ENCODE measurements around the gene PALM2AKAP2. TPM values are rescaled to one million over a fixed set of nuclear protein-coding genes. Genes with fewer than 3 reads are reported as not detected.

The PALM2AKAP2 gene
- total and polyA plus RNA-seq, 5 experiments from 2014 or later: not detected

- DNase-seq (no peak), ATAC-seq (no peak)
- no peak overlapping the region for H3K27ac Mint-ChIP-seq
- H3K27me3 Mint-ChIP-seq: peaks cover 5 to 26% (median 11%) of the 10 kb centered on the region in 5 donors
- H3K4me1 Mint-ChIP-seq: no peaks in the 10 kb centered on the region
- no peaks in the 10 kb centered on the region for H3K36me3 Mint-ChIP-seq
- peaks cover 0 to 32% (median 0%) of the 10 kb centered on the region in 9 donors for H3K9me3 Mint-ChIP-seq
- POLR2A ChIA-PET: no interaction called here
- H3K4me3 Mint-ChIP-seq: no peak overlapping the region
Measured at GRCh38 chr9:109755040-109755439, 25.0 kb upstream of the PALM2AKAP2 start.

DNA sequence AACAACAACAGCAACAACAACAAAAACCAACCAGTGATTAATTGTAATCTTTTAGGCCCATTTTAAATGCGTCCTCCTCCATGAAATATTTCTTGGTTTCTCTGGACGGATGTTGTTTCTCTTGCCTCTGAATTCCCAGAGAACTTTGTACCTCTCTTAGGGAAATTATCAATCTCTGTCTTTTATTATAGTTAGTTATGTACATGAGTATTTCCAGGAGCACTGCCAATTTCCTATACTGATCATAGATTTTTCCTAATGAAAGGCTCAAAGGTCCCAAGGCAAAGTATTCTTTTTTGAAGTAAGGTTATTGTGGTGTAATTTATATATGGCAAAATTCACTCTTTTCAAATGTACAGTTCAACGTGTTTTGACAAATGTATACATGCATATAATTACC is 20.4 kb upstream of the PALM2AKAP2 start:
- DNase-seq: no peak
- Mint-ChIP-seq H3K9me3 (peaks cover 0 to 10% (median 0%) of the 10 kb centered on the region in 9 donors), H3K4me1 (no peaks in the 10 kb centered on the region), H3K27ac (no peak overlapping the region), H3K27me3 (peaks cover 2 to 19% (median 8%) of the 10 kb centered on the region in 5 donors), H3K36me3 (no peaks in the 10 kb centered on the region), H3K4me3 (no peak overlapping the region)
- no peak for ATAC-seq
- POLR2A ChIA-PET: no interaction called here

GRCh38 chr9:109765278-109765677 is 14.7 kb upstream of the PALM2AKAP2 start:
- H3K9me3 Mint-ChIP-seq: peaks cover 0 to 2% (median 0%) of the 10 kb centered on the region in 9 donors
- H3K27ac Mint-ChIP-seq: no peak overlapping the region
- H3K36me3 Mint-ChIP-seq: no peaks in the 10 kb centered on the region
- peaks cover 6 to 36% (median 22%) of the 10 kb centered on the region in 5 donors for H3K27me3 Mint-ChIP-seq
- H3K4me1 Mint-ChIP-seq: no peaks in the 10 kb centered on the region
- DNase-seq (no peak), ATAC-seq (no peak)
- H3K4me3 Mint-ChIP-seq: no peak overlapping the region
- POLR2A ChIA-PET: no interaction called here

DNA sequence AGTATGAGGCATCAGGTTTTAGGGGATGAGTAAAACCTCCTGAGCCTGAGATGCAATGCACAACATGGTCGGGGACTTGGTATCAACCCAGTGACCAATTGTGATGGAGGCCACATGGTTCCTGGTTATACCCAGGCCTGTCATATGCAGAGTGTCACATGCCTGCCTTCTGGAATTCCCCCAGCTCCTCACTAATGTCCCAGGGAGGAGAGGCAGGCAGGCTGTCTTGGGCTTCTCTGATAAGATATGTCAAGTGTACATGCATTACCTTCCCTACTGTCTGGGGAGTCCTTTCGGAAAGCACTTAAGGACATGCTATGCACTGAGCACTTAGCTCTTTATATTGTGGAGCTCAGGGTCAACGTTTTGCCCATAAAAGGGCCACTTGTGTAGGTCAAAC is 14.2 kb upstream of the PALM2AKAP2 start:
- Mint-ChIP-seq H3K4me3 (no peak overlapping the region), H3K27me3 (peaks cover 10 to 42% (median 22%) of the 10 kb centered on the region in 5 donors), H3K9me3 (peaks cover 0 to 2% (median 0%) of the 10 kb centered on the region in 9 donors), H3K27ac (no peak overlapping the region), H3K4me1 (no peaks in the 10 kb centered on the region), H3K36me3 (no peaks in the 10 kb centered on the region)
- ATAC-seq (no peak), DNase-seq (no peak)
- POLR2A ChIA-PET: no interaction called here

GRCh38 chr9:109766351-109766750 is 13.6 kb upstream of the PALM2AKAP2 start:
- H3K4me3 Mint-ChIP-seq: no peak overlapping the region
- POLR2A ChIA-PET: no interaction called here
- peaks cover 0 to 4% (median 0%) of the 10 kb centered on the region in 9 donors for H3K9me3 Mint-ChIP-seq
- H3K27me3 Mint-ChIP-seq: peaks cover 14 to 47% (median 24%) of the 10 kb centered on the region in 5 donors
- H3K4me1 Mint-ChIP-seq: no peaks in the 10 kb centered on the region
- no peak overlapping the region for H3K27ac Mint-ChIP-seq
- H3K36me3 Mint-ChIP-seq: no peaks in the 10 kb centered on the region
- DNase-seq: no peak
- ATAC-seq: no peak

DNA sequence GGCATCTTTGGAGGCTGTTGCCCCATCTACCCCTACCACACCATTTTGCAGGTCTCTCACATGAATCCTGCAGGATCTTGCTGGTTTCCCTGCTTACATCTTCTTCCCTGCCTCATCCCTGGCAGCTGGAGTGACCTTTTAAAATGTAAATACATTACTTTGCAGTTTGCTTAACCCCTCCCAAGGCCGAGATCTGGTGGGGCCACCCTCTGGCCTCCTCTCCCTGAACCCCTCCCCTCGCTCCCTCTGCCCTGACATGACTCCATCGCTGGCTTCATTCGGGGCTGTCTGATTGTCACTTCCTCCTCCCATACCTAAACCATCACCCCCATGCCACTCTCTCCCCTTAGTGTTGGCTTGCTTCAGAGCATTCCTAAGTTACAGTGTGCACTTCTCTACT is 12.6 kb upstream of the PALM2AKAP2 start:
- Mint-ChIP-seq H3K4me1 (no peaks in the 10 kb centered on the region), H3K27me3 (peaks cover 21 to 57% (median 28%) of the 10 kb centered on the region in 5 donors), H3K4me3 (no peak overlapping the region), H3K9me3 (peaks cover 0 to 7% (median 0%) of the 10 kb centered on the region in 9 donors), H3K36me3 (no peaks in the 10 kb centered on the region), H3K27ac (no peak overlapping the region)
- POLR2A ChIA-PET: no interaction called here
- no peak for DNase-seq
- no peak for ATAC-seq

- H3K27ac Mint-ChIP-seq: no peak overlapping the region
- no peaks in the 10 kb centered on the region for H3K36me3 Mint-ChIP-seq
- POLR2A ChIA-PET: no interaction called here
- no peaks in the 10 kb centered on the region for H3K4me1 Mint-ChIP-seq
- ATAC-seq (no peak), DNase-seq (no peak)
- H3K9me3 Mint-ChIP-seq: peaks cover 0 to 10% (median 0%) of the 10 kb centered on the region in 9 donors
- H3K27me3 Mint-ChIP-seq: peaks cover 21 to 58% (median 32%) of the 10 kb centered on the region in 5 donors
- H3K4me3 Mint-ChIP-seq: no peak overlapping the region
Measured at GRCh38 chr9:109767814-109768213, 12.2 kb upstream of the PALM2AKAP2 start.

DNA sequence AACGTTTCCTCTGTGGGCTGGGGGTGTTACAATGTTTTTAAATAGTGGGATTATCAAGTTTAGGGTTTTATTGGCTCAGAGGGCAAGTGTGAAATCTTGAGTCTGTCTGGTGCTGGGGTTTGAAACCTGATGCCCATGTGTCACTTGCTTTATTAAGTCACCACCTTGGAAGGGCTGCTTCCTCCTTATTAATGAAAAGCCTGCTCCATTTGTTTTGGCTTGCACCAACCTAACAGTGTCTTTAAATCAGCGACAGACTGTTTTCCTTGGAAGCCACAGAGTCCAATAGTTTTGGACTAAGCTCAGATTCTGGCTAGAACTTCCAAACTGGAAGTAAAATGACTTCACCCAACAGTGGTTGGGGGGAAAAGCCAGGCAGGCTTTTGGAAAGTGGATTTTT is 10.7 kb upstream of the PALM2AKAP2 start:
- Mint-ChIP-seq H3K4me1 (no peaks in the 10 kb centered on the region), H3K9me3 (peaks cover 0 to 10% (median 0%) of the 10 kb centered on the region in 9 donors), H3K4me3 (no peak overlapping the region), H3K27ac (no peak overlapping the region), H3K27me3 (peaks cover 22 to 51% (median 32%) of the 10 kb centered on the region in 5 donors), H3K36me3 (no peaks in the 10 kb centered on the region)
- ATAC-seq: no peak
- DNase-seq: no peak
- POLR2A ChIA-PET: no interaction called here

GRCh38 chr9:109770101-109770500 is 9.9 kb upstream of the PALM2AKAP2 start:
- no peak for ATAC-seq
- Mint-ChIP-seq H3K4me1 (no peaks in the 10 kb centered on the region), H3K27me3 (peaks cover 20 to 48% (median 28%) of the 10 kb centered on the region in 5 donors), H3K36me3 (no peaks in the 10 kb centered on the region), H3K9me3 (peaks cover 0 to 11% (median 0%) of the 10 kb centered on the region in 9 donors), H3K27ac (no peak overlapping the region), H3K4me3 (no peak overlapping the region)
- DNase-seq: no peak
- POLR2A ChIA-PET: no interaction called here

- H3K27ac Mint-ChIP-seq: no peak overlapping the region
- H3K9me3 Mint-ChIP-seq: peaks cover 0 to 11% (median 0%) of the 10 kb centered on the region in 9 donors
- peaks cover 20 to 48% (median 28%) of the 10 kb centered on the region in 5 donors for H3K27me3 Mint-ChIP-seq
- DNase-seq: no peak
- POLR2A ChIA-PET: no interaction called here
- ATAC-seq: no peak
- H3K4me3 Mint-ChIP-seq: no peak overlapping the region
- H3K4me1 Mint-ChIP-seq: no peaks in the 10 kb centered on the region
- H3K36me3 Mint-ChIP-seq: no peaks in the 10 kb centered on the region
Measured at GRCh38 chr9:109771087-109771486, 8.9 kb upstream of the PALM2AKAP2 start.

- H3K27ac Mint-ChIP-seq: no peak overlapping the region
Measured at GRCh38 chr9:109771796-109772531, 8.0 kb upstream of the PALM2AKAP2 start.

DNA sequence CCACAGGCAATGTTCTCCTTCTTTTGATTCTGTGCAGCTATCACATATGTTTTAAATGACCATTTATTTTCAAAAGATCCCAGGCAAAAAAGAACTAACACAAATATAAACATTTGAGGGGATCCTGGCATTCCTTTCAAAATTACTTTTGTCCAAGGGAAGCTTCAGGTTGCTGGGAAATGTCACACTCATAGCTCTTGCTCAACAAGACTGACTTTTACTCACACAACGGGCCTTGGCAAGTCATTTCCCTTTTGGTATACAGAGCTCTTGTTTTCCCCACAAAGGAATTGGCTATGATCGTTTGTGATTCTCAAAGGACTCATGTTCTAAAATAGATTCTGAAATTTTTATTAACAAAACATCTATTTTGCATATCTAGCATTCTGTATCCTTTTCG is 4.5 kb upstream of the PALM2AKAP2 start:
- no peak for DNase-seq
- POLR2A ChIA-PET: no interaction called here
- peaks cover 19 to 26% (median 24%) of the 10 kb centered on the region in 5 donors for H3K27me3 Mint-ChIP-seq
- no peak for ATAC-seq
- no peak overlapping the region for H3K4me3 Mint-ChIP-seq
- H3K27ac Mint-ChIP-seq: no peak overlapping the region
- peaks cover 0 to 2% (median 0%) of the 10 kb centered on the region in 4 donors for H3K4me1 Mint-ChIP-seq
- peaks cover 0 to 13% (median 0%) of the 10 kb centered on the region in 9 donors for H3K9me3 Mint-ChIP-seq
- H3K36me3 Mint-ChIP-seq: no peaks in the 10 kb centered on the region

More at GRCh38 chr9:109771796-109772531, 8.0 kb upstream of the PALM2AKAP2 start:
- DNase-seq (no peak), ATAC-seq (no peak)
- no peak overlapping the region for H3K4me3 Mint-ChIP-seq
- H3K27me3 Mint-ChIP-seq: peaks cover 20 to 43% (median 28%) of the 10 kb centered on the region in 5 donors
- POLR2A ChIA-PET: no interaction called here
- peaks cover 0 to 11% (median 0%) of the 10 kb centered on the region in 9 donors for H3K9me3 Mint-ChIP-seq
- H3K4me1 Mint-ChIP-seq: no peaks in the 10 kb centered on the region
- H3K36me3 Mint-ChIP-seq: no peaks in the 10 kb centered on the region

GRCh38 chr9:109776391-109776790 is 3.6 kb upstream of the PALM2AKAP2 start:
- POLR2A ChIA-PET: no interaction called here

More at GRCh38 chr9:109776391-109776790, 3.6 kb upstream of the PALM2AKAP2 start:
- no peak for ATAC-seq
- Mint-ChIP-seq H3K9me3 (peaks cover 0 to 12% (median 0%) of the 10 kb centered on the region in 9 donors), H3K27ac (no peak overlapping the region), H3K36me3 (no peaks in the 10 kb centered on the region), H3K4me1 (peaks cover 0 to 2% (median 0%) of the 10 kb centered on the region in 4 donors), H3K4me3 (no peak overlapping the region), H3K27me3 (peaks cover 19 to 25% (median 23%) of the 10 kb centered on the region in 5 donors)
- no peak for DNase-seq

All from naive thymus-derived CD8-positive, alpha-beta T cell (primary cell).